ENCODE data around the gene SHC2.
"Not testable (repeated sequence)": the region's sequence is repeated elsewhere in the genome, so short reads cannot be mapped to it uniquely, and the experiment has no call there.

SHC2 gene

DNA sequence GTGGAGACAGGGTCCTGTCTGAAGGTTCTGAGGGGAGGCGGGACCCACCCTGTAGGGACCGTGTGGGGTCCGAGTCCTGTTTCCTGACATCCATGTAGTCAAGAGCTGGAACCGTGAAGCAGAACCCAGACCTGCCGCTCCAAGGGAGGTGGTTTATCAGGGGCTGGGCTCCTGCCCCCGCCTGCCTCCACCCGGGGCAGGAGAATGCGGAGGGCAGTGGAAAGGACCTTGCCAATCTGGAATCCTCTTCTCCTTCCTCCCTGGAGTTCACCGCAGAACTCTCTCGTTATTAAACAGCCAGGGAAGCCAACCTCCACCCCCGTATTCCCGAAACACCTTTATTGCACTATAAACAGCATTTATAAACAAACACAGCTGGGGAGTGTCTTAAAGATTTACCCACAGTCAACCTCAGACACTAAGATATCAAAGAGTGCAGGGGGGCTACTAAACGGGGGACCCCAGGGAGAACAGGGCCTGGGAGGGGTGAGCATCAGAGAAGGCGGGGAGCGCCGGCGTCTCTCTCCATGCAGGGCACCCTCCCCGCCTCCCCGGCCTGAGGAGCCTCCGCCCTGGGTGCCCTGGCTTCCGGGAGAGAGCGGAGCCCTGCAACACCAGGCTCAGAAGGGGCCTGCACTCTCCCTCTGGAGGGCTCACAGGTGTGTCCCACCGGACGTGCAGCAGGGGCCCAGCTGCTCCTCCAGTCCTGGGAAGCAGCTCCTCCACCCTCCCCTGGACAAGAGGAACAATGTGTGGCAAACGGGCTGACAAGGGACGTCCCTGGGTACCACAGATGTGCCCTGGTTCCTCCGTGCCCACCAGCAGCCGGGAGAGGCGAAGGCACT, 55.5 kb downstream of the SHC2 start:
- DNase-seq = no peak

DNA sequence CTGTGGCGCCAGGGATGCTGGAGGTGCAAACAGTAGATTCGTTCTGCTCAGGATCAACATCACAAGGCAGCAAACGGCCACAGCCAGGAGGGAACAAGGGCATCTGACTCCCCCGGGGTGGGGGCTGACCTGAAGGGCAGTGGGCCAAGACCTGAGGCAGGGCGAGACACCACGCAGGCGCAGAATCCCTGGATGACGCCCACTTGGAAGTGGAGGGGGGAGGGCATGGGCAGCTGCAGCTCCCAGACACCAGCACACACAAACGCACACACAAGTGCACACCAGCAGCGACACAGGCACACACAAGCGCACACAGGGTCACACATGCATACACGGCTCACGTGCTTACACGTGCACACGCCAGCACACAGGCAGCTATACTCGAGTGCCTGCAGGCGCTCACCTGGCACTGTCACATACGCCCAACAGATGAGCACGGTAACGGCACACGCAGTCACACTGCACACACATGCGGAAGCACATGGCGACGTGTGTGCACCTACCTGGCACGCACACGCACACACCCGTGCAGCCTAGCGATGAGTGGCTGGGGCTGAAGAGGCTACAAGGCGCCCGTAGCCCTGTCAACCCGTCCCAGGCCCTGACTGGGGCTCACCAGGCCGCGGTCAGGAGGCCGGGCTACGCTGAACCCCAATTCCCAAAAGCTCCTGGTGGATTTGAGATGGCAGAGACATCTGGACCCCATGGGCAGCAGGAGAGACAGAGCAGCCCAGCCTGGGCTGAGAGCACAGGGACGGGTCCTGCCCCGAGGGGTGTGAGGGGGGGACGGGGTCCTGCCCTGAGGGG, 57.4 kb downstream of the SHC2 start:
- DNase-seq = no peak

DNA sequence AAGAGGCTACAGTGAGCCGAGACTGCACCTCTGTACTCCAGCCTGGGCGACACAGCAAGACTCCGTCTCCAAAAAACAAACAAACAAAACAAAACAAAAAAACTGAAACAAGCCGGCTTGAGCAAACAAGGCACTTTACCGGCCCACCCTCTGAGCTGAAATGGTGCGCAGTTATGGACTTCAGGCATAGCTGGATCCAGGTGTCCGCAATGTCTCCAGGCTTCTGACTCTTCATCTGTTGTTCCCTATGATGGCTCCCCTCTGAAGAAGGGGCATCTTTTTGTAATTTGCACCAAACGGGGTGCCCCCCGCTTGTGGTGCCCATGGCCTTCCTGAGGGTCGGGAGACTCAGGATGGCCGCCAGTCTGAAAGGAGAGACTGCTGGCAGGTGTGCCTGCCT, 58.0 kb downstream of the SHC2 start:
- DNase-seq = no peak

DNA sequence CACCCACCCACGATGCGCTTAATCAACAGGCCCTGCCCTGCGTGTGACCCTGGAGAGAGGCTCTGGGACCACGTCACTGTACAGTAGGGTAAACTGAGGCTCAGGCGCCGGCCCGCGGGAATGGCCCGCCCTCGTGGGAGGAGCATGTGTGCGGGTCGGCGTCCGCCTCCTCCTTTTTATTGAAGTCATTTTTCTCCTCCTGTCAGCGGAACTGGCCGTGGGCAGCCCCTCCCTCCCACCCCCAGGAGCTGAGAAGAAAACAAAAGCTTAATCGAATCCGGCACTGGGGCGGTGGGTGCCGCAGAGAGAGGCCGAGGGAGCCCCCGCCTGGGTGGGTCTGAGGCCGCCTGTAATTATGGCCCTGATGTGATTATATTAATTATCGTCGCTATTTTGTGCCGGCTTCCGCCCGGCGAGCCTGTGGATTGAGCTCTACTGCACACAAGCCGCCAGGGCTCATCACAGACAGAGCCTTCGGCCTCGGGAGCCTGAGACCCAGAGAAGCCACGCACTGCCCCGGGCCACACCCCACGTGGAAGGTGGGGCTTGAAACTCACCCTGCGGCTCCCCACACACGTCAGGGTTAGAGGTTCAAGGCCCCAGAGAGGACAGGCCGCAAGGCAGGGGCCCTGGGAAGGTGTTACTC, 58.8 kb downstream of the SHC2 start:
- DNase-seq = no peak

DNA sequence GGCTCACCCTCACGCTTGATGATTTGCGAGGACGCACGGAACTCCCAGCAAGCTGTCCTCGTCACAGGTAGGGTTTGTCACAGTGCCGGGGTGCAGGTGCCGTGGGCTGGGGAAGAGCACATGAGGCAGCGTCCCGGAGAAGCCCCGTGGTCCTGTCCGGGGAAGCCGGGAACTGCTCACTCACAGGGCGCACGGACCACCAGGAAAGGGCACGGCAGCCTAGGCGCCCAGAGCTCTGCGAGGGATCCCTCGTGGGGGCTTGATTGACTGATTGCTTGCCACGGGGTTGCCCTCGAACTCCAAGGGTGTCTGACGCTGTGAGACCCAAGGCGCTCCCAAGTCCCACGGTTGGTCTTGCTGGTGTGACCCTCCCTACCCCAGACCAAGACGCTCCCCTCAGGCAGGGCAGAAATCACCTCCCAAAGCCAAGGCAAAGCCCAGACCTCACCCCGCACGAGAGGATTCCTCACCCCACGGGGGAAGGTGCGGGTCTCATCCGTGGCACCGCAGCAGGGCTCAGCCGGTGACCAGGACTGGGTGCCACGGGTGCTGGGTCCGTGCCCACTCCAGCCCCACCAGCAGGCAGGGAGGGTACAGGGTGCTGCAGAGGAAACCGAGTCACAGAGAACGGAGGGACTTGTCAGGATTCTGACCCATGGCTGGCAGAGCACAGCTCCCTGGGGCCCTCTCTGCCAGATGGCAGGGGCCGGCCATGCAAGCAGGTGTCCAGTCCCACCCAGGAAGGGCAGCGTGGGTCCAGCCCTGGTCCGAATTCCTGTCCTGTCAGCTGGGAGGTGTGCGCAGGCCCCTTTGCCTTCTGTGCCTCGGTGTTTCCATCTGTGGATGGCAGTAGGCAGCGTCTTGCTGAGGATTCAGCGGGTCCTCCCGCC, 59.6 kb downstream of the SHC2 start:
- DNase-seq = no peak

DNA sequence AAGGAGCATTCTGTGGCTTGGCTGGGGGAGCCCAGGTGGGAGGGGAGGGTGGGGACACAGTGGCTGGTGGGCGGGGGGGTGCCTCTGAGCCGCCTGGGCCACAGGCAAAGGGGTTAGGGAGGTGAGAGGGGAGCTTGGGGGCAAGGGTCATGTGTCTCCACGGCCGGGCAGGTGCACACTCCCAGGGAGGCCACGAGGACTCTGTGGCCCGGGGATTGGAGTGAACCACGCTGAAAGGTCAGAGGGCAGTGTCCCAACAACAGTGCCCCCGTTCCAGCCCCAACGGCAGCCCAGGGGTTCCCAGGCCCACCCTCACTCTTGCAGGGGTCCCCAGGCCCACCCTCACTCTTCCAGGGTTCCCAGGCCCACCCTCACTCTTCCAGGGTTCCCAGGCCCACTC, 61.5 kb downstream of the SHC2 start:
- DNase-seq = no peak

- DNase-seq = no peak
Observed at GRCh38 chr19:398719-399118, 62.1 kb downstream of the SHC2 start.

DNA sequence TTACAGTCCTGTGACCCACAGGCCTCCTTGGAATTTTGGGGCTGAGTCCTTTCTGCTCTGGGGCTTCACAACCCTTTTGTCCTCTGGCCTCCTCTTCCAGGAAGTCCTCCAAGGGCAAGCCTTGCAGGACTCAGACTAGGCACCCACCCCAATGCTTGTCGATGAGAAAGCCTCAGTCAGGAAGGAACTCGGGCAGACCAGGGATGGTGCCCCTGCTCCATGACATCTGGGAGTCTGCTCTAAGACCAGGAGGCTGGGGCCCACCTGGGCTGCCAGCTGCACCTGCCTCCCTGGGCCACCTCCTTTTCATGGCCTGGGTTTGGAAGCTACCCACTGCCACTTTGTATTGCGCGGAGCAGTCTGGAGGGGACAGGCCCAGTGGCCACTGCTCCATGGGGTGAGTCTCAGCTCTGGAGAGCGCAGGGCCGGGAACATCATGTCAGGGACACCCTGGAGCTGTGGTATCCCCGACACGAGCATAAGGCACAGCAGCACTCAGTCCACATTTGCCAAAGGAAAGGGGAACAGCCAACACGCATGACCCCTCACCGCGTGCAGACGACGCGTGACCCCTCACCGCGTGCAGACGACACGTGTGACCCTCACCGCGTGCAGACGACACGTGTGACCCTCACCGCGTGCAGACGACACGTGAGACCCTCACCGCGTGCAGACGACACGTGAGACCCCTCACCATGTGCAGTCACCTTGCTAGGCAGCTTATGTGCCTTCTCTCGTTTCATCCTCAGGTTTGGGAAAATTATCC, 62.7 kb downstream of the SHC2 start:
- DNase-seq = no peak

GRCh38 chr19:397321-397720, 63.5 kb downstream of the SHC2 start:
- DNase-seq = no peak

- no peak for DNase-seq
Observed at GRCh38 chr19:395467-395866, 65.4 kb downstream of the SHC2 start.

- DNase-seq = not testable (repeated sequence)
Observed at GRCh38 chr19:394857-395256, 66.0 kb downstream of the SHC2 start.

GRCh38 chr19:393560-393959, 67.3 kb downstream of the SHC2 start:
- DNase-seq = not testable (repeated sequence)

GRCh38 chr19:392375-392970, 68.4 kb downstream of the SHC2 start:
- no peak for DNase-seq

DNA sequence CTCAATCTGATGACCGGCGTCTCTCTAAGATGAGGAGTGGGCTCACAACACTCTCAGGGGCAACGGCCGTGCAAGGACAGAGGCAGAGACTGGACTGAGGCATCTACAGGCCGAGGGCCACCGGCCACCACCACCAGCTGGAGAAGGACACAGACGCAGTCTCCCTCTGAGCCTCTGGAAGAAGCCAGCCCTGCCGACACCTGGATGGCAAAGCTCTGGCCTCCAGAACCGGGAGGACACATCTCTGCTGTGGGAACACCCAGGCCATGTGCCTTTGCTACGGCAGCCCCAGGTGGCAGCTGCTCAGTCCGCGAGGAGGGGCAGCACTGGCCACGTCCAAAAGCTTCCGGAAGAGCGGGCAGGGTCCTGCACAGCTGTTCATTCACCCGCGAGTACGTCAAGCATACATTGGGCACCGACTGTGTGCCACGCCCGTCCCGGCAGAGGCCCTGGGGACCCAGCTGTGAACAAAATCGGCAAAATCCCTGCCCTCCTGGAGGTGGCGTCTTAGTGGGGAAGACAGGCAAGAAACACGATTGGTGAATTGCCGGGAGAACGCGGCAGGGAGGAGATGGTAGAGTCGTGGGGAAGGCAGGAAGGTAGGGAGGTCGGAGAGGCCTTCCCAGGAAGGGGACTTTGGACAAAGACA, 69.0 kb downstream of the SHC2 start:
- DNase-seq = no peak

DNA sequence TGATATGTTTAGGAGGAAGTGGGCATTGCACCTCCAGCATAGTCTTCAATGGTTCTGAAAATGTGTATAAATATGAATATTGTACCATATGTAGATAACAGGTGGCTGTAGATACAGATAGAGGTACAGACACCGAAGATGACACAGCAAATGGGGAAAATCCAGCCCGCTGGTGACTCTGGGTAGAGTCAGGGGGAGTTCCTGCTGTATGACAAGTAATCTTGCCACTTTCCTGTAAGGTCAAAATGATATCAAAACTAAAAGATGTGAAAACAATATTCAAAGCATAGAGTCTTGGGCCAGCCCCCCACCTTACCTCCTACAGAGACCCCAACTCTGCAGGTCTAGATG, 69.7 kb downstream of the SHC2 start:
- no peak for DNase-seq

DNA sequence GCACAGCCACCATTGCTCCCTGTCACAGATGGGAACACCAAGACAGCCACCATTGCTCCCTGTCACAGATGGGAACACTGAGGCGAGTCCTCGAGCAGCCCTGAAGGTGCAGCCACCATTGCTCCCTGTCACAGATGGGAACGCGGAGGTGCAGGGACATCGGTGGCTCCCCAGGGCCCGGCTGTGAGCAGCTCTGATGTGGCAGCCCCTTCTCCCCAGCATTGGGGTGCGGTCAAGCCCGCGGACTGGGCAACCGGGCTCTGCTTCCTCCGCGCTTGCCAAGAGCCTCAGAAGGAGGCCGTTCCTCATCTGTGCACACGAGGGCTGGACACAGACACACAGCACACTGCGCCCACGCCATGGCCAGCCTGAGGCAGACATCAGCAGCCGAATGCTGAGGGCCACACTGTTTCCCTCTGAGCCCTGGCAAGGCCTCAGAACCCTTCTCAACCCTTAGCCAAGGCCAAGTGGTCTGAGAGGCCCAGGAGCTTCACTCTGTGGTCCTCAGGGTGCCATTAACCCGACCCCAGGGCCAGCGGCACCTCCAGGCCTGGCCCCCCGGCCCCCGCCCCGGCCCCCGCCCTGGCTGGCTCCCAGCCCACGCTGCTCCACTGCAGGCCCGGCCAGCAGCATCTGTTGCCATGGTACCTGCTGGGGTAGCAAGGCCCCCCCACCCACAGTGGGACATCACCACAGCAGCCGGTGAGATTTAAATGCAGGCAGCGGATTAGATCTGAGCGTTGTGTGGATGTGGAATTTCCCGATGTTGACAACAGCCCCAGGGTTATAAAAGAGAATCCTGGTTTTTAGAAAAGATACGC, 70.2 kb downstream of the SHC2 start:
- no peak for DNase-seq

DNA sequence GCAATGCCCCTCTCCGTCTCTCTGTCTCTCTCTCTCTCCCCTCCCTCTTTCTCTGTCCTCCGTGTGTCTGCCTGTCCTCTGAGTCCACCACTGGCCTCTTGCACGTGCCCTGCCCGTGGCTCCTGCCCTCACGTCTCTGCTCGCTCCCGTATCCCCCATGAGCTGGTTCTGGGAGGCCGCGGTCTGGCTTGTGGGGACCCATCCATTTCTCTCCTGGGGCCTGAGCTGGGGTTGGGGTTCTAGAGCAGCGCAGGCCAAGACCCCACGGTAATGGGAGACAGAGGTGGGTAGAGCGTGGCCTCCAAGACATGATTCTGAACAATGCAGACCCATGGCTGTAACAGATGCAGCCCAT, 70.9 kb downstream of the SHC2 start:
- no peak for DNase-seq

DNA sequence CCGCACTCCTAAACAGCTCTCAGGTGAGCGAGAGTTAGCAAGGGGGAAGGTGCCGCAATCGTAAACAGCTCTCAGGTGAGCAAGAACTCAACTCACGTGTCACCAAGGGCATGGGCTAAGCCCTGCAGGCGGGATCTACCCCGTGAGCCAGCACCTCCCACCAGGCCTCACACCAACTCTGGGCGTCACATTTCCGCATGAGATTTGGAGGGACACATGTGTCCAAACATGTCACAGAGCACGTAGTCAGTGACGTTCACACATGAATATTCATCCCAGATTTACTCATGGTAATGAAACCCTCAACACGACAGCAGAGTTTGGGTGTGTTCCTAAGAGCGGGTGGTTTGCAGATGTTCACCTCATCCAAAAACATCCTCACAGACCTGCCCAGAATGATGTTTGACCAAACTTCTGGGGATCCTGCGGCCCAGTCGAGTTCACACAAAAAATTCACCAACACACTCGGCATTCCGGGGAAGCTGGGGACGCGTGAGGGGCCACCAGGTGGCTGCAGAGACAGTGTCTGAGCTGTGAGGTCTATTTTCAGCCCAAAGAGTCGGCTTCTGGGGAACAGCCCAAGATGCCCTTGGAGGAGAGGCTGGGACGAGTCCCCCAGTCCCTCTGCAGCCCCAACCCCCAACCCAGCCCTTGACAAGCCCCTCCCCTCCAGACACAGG, 71.4 kb downstream of the SHC2 start:
- no peak for DNase-seq

GRCh38 chr19:388691-389090, 72.1 kb downstream of the SHC2 start:
- no peak for DNase-seq

GRCh38 chr19:387777-388176, 73.1 kb downstream of the SHC2 start:
- no peak for DNase-seq

Data from CD4-positive, alpha-beta T cell treated with Interleukin-17A for 4 hours (primary cell).